Measurements from ENCODE around the gene OPHN1.

GRCh38 chrX:68133181-68133580, 300.1 kb downstream of the OPHN1 start:
- TF ChIP-seq POLR2A (IDR thresholded peaks at IDR 0.05) = no peak
- TF ChIP-seq CTCF (IDR thresholded peaks at IDR 0.05) = no peak
